Activated B cell treated with CpG ODN at 0.5 μM for 24 hours (primary cell): Measurements from ENCODE around the gene HTR1A. TPM values are rescaled to one million over a fixed set of nuclear protein-coding genes. Genes with fewer than 3 reads are reported as not detected.

Experiments used
- ATAC-seq: fragments of 200-7000 bp; cut with Tn5 transposase; one replicate; pipeline ENCODE4 v1.10.0; 2021; ENCODE audit warnings: low read depth, mild to moderate bottlenecking, moderate library complexity
- CTCF ChIA-PET: fragments of 350-600 bp; sonication (Branson Sonifier 250); formaldehyde crosslinking; loops from one replicate; lab custom pipeline; 2021; ENCODE audit warnings: antibody characterized with exemption; lab: Charles Lee
- POLR2A ChIA-PET: fragments of 350-600 bp; sonication (Branson Sonifier 250); formaldehyde crosslinking; loops from one replicate; lab custom pipeline; 2021; ENCODE audit warnings: antibody characterized with exemption; lab: Charles Lee
- DNase-seq: peaks from one replicate; pipeline ENCODE4 v3.0.0; 2022
- H3K27ac Mint-ChIP-seq: one replicate; pipeline ENCODE4 v1.8.0; 2020; ENCODE audit warnings: mixed read lengths
- H3K27me3 Mint-ChIP-seq: one replicate; pipeline ENCODE4 v1.8.0; 2021; ENCODE audit warnings: mixed read lengths
- H3K36me3 Mint-ChIP-seq: one replicate; pipeline ENCODE4 v1.8.0; 2021; ENCODE audit warnings: low read depth, mixed read lengths
- H3K4me1 Mint-ChIP-seq: one replicate; pipeline ENCODE4 v1.8.0; 2021; ENCODE audit warnings: mixed read lengths
- H3K4me3 Mint-ChIP-seq: one replicate; pipeline ENCODE4 v1.8.0; 2020; ENCODE audit warnings: mild to moderate bottlenecking, mixed read lengths
- H3K9me3 Mint-ChIP-seq: one replicate; pipeline ENCODE4 v1.8.0; 2020; ENCODE audit warnings: mixed read lengths
- CTCF ChIP-seq: fragments of 200-600 bp; IDR thresholded peaks from one replicate; pipeline ENCODE4 v1.8.0; 2022; ENCODE audit warnings: antibody characterized with exemption, mild to moderate bottlenecking
- intact Hi-C: fragments of 100-400 bp; cut with micrococcal nuclease; formaldehyde crosslinking; loops from one replicate; pipeline ENCODE4 v1.15.1; 2024
- total RNA-seq: library from RNA; stranded (reverse); gene quantifications from 2 replicates; pipeline ENCODE4 v1.2.3, GENCODE V29; 2022

Gene HTR1A
- total RNA-seq, 1 donor from 2014 or later = not detected

- no peaks in the 10 kb centered on the region for H3K27me3 Mint-ChIP-seq
- no peak for TF ChIP-seq CTCF
- ChIA-PET CTCF (no interaction called here), POLR2A (no interaction called here)
- ATAC-seq = no peak
- peaks cover 6% of the 10 kb centered on the region for H3K9me3 Mint-ChIP-seq
- no peaks in the 10 kb centered on the region for H3K36me3 Mint-ChIP-seq
- H3K4me3 Mint-ChIP-seq = no peak overlapping the region
- no peak overlapping the region for H3K27ac Mint-ChIP-seq
- no peaks in the 10 kb centered on the region for H3K4me1 Mint-ChIP-seq
- intact Hi-C loops = no loop called here
- DNase-seq = no peak
Observed at GRCh38 chr5:63911871-63912270, 50.4 kb downstream of the HTR1A start.

Other genes starting within 250 kb of the HTR1A start
- gene RNF180, start 203.4 kb upstream of the HTR1A start, total RNA-seq = not detected in 2 replicates